RPMI7951 (cell line): ENCODE data around the gene RAB3B. TPM values are rescaled to one million over a fixed set of nuclear protein-coding genes. Genes with fewer than 3 reads are reported as not detected.
"Not testable (repeated sequence)": the region's sequence is repeated elsewhere in the genome, so short reads cannot be mapped to it uniquely, and the experiment has no call there.

Experiments used
- DNase-seq: peaks from one replicate; pipeline ENCODE4 v3.0.0-alpha.2; 2012; ENCODE audit warnings: low read depth
- total RNA-seq: library from RNA; depleted of rRNA; stranded (reverse); fragments of >200 nt; shearing (Covaris generic); gene quantifications from 2 replicates; pipeline ENCODE4 v1.2.3, GENCODE V29; 2014

RAB3B gene
- total RNA-seq, 1 experiment from 2014 or later, result 5.6 TPM

- DNase-seq, result no peak
Measured at GRCh38 chr1:51989582-51990477, 670 bp downstream of the RAB3B start.

GRCh38 chr1:51988254-51988653 is 2.2 kb downstream of the RAB3B start:
- DNase-seq, result no peak

DNA sequence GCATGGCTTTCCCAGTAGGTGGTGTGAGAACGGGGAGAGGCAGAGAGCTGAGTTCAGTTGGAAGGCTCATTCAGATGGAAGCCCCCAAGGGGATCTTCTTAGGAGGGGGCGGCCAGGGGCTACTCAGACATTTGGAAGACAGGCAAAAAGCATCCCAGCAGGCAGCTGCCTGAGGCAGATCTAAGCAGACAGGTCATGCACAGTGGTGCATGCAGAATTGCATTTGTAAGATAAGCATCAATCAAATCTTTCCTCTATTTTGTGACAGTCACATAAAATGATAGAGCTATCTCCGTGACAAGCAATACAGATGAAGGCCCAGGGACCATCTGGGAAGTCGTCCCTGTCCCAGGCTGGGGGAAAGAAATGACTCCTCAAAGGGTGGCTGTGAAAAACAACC is 3.8 kb downstream of the RAB3B start:
- no peak for DNase-seq

- DNase-seq, result no peak
Measured at GRCh38 chr1:51982161-51982560, 8.3 kb downstream of the RAB3B start.

DNA sequence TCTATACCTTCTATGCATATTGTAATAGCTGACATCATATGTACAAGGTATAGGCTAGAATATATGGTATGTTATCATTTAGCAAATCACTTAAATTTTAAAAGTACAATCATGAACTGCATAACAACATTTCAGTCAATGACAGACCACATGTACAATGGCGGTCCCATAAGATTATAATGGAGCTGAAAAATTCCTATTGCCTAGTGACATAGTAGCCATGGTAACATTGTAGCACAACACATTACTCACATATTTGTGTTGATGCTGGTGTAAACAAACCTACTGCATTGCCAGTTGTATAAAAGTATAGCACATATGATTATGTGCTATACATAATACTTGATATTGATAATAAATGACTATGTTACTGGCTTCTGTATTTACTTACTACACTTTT is 8.9 kb downstream of the RAB3B start:
- no peak for DNase-seq

DNA sequence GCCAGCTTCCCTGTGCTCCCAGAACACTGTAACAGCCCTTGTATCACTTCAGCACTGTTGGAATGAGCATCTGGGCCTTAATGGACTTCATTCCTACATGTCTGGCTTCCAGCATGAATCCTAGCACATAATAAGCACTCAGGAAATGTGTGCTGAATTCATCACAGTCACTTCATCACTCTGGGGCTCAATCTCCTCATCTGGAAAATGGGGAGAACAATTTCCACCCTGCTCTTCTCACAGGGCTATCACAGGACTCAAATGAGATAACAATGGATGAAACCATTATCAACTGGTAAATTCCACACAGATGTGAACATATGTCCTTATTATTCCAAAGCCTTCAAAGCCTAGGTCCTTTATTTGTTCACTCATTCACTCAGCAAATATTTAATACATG is 12.4 kb downstream of the RAB3B start:
- DNase-seq, result no peak

- DNase-seq, result no peak
Measured at GRCh38 chr1:51976846-51977602, 13.5 kb downstream of the RAB3B start.

DNA sequence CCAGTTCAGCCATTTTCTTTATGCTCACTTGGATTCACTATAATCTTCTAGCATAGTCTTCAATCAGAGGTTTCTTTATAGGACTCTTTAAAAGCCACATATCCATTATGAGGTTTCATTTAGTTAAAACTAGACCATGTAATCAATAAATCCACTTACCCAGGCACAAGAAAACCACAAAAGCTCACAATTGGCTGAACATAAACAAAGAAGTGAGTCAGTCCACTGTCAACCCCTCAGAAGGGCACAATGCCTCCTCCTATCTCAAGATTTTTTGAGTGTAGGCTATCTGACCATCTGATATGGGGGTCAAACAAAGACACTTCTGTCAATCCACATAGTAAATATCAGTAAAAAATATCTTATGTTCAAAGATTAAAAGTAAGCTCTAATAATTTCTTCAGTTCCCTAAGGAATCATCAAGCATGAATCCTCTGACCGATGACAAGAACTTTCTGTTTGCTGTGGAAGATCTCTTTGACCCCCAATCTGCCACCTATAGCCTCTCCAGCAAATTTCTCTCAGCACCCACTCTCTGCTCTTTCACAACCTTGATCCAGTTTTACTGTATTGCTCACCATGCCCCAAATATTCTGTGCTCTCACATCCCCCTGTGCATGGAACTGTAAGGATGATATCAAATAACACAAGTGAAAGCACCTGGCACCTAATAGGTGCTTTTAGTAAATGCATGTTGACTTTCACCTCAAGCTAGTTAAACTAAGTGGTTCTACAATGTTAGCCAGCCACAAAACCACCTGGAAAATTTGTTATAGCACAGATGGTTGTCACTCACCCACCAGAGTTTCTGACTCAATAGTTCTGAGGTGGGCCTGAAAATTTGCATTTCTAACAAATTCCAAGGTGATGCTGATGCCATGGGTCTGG is 16.7 kb downstream of the RAB3B start:
- peak; percentile 57 for DNase-seq

DNA sequence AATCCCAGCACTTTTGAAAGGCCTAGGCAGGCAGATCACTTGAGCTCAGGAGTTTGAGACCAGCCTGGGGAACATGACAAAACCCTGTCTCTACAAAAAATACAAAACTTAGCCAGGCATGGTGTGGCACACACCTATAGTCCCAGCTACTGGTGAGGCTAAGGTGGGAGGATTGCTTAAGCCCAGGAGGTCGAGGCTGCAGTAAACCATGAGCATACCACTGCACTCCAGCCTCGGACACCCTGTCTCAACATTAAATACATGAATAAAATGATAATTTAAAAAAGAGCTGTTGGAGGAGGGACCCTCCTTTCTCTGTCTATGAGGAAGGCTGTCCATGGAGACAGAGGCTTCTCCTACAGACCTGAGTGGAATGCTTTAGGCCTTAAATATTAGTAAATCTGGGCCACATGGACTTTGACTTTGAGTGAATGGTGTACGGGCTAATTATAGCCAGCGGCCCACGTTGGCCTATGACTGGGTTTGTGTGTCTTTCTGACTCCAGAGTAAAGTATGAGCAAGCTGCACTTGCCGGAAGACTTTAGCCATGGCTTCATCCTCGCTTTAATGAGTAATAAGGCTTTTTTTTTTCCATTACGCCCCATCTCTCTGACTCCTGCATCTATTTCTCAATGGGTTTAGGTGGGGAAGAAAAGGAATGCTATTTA is 21.3 kb downstream of the RAB3B start:
- peak; percentile 73 for DNase-seq

DNA sequence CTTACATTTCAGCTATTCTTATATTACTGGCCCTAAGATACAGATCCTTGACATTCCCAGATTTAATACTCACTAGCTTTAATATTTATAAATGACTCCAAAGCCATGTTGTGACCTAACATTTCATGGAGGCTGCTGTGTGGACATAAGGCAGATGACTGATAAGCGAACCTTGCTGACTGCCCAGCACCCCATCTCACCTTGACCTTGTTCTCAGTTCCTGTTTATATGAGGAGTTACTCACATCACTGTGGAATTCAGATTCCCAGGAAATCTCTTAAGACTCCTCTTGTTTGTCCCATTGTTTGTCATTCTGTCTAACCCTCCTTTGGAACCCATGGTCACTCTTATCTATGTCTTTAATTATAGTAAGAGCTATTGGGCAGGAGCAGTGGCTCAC is 21.9 kb downstream of the RAB3B start:
- no peak for DNase-seq

GRCh38 chr1:51967213-51967791 is 23.2 kb downstream of the RAB3B start:
- DNase-seq, result not testable (repeated sequence)

- DNase-seq, result no peak
Measured at GRCh38 chr1:51966559-51966958, 23.9 kb downstream of the RAB3B start.

DNA sequence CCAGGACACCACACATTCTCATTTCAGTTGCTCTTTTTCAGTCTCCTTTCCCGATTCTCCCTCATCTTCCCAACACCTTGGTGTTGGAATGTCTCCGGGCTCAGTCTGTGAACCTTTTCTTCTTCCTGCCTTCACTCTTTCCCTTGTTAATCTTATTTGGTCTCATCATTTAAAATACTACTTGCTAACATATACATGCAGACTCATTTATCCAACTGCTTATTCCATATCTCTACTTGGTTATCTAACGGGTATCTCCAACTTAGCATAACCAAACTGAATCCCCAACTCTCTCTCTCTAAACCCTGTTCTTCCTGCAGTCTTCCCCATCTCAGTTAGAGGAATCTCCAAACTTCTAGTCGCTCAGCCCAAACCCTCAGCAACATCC is 26.2 kb downstream of the RAB3B start:
- no peak for DNase-seq

GRCh38 chr1:51963592-51964308 is 26.8 kb downstream of the RAB3B start:
- no peak for DNase-seq

GRCh38 chr1:51962486-51963356 is 27.8 kb downstream of the RAB3B start:
- no peak for DNase-seq

DNA sequence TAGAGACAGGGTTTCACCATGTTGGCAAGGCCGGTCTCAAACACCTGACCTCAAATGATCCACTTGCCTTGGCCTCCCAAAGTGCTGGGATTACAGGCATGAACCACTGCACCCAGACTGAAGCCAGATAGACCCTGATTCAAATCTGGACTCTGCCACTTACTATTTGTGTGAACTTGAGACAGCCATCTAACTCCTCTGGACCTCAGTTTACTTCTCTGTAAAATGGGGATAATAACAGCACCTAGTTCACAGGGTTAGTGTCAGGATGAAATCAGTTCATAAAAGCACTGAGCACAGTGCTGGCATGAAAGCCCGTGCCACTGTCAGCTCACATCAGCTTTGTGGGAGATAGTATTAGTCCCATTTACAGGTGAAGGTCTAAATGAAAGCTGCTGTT is 28.5 kb downstream of the RAB3B start:
- no peak for DNase-seq

GRCh38 chr1:51961231-51961630 is 29.3 kb downstream of the RAB3B start:
- DNase-seq, result no peak

GRCh38 chr1:51960262-51960661 is 30.2 kb downstream of the RAB3B start:
- no peak for DNase-seq

DNA sequence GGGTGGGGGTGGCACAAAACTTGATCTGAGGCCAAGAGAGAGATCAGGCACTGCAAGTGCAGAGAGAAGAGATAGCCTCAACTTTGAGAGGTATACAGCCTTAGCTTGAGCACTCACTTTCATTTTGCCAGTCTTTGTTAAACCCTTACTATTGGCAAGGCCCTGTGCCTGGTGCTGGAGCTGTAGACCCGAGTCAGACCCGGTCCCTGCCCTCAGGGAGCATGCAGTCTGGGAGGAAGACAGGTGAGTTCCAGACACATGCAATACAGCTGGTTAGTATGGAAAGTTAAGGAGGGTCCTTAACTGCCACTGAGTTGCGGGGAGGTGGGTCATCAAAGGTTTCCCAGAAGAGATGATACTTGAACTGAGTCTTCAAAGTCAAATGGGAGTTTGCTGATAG is 31.7 kb downstream of the RAB3B start:
- no peak for DNase-seq
